Mucosa of descending colon (tissue), 3 donors: ENCODE data around the gene AGFG2. TPM values are rescaled to one million over a fixed set of nuclear protein-coding genes. Genes with fewer than 3 reads are reported as not detected.
"Not testable (repeated sequence)": the region's sequence is repeated elsewhere in the genome, so short reads cannot be mapped to it uniquely, and the experiment has no call there.

ENCODE experiments used
- ATAC-seq: fragments of 200-7000 bp; cut with Tn5 transposase; one replicate; pipeline ENCODE4 v1.9.1; 2020; ENCODE audit warnings: mild to moderate bottlenecking, moderate library complexity
- DNase-seq, 3 donors: peaks; one replicate each; pipeline ENCODE4 v3.0.0-alpha.2; 2020
- H3K36me3 ChIP-seq: fragments of 200-600 bp; one replicate; pipeline ENCODE4 v1.8.0; 2021; ENCODE audit warnings: low read depth, mild to moderate bottlenecking
- H3K4me1 ChIP-seq: fragments of 200-600 bp; one replicate; pipeline ENCODE4 v1.8.0; 2021; ENCODE audit warnings: low read depth, mild to moderate bottlenecking
- H3K4me3 ChIP-seq: fragments of 200-600 bp; one replicate; pipeline ENCODE4 v1.8.0; 2021; ENCODE audit warnings: mild to moderate bottlenecking
- H3K9me3 ChIP-seq: fragments of 200-600 bp; one replicate; pipeline ENCODE4 v1.8.0; 2021; ENCODE audit warnings: mild to moderate bottlenecking
- CTCF ChIP-seq: fragments of 200-600 bp; IDR thresholded peaks from one replicate; pipeline ENCODE4 v1.8.0; 2022; ENCODE audit warnings: antibody characterized with exemption, mild to moderate bottlenecking
- intact Hi-C, 2 donors: fragments of 100-400 bp; cut with DNase I in 1 of 2; cut with micrococcal nuclease in 1 of 2; formaldehyde crosslinking; loops; one replicate each; pipeline versions ENCODE4 v1.11.0 to v1.11.1; 2022; cut with DNase I, micrococcal nuclease
- total RNA-seq, 3 donors: library from RNA; stranded (reverse); fragmentation: NEBNext Ultra II Directional in 2 of 3; extraction: Animal tissue kit (Norgen Biotek cat#: 25700) in 2 of 3; gene quantifications; one replicate each; pipeline versions ENCODE4 v1.2.1 to v1.2.4, GENCODE V29; 2021 to 2023
- donor health status: DM: no; HTN: no; CAD: no; lungs with moderate emphysema.
- donor health status: DM: no; HTN: no; CAD: no.
- donor health status: DM: no; HTN: yes; CAD: no.

AGFG2 gene
- total RNA-seq, 3 donors from 2014 or later = 56.5 to 113 (median 58.1) TPM

GRCh38 chr7:100516135-100516812 is 22.7 kb upstream of the AGFG2 start:
- no peaks in the 10 kb centered on the region for H3K9me3 ChIP-seq
- H3K4me3 ChIP-seq = no peak overlapping the region
- DNase-seq = peak in 1 of 3 donors; percentile 40
- H3K4me1 ChIP-seq = peaks cover 5% of the 10 kb centered on the region
- TF ChIP-seq CTCF = no peak
- intact Hi-C loops = no loop called here
- peak; percentile 79 for ATAC-seq
- H3K36me3 ChIP-seq = no peaks in the 10 kb centered on the region

- intact Hi-C loops = no loop called here
These were observed 21.7 kb upstream of the AGFG2 start for GRCh38 chr7:100517305-100517704.

GRCh38 chr7:100519580-100519979 is 19.4 kb upstream of the AGFG2 start:
- intact Hi-C loops = no loop called here
- no peak overlapping the region for H3K4me3 ChIP-seq
- ATAC-seq (no peak), DNase-seq (no peak)
- H3K36me3 ChIP-seq = no peaks in the 10 kb centered on the region
- peaks cover 5% of the 10 kb centered on the region for H3K4me1 ChIP-seq
- no peaks in the 10 kb centered on the region for H3K9me3 ChIP-seq
- TF ChIP-seq CTCF = no peak

More at GRCh38 chr7:100517305-100517704, 21.7 kb upstream of the AGFG2 start:
- no peak for DNase-seq
- no peaks in the 10 kb centered on the region for H3K36me3 ChIP-seq
- H3K4me3 ChIP-seq = no peak overlapping the region
- peaks cover 5% of the 10 kb centered on the region for H3K4me1 ChIP-seq
- no peak for TF ChIP-seq CTCF
- ATAC-seq = no peak
- no peaks in the 10 kb centered on the region for H3K9me3 ChIP-seq

GRCh38 chr7:100520138-100520537 is 18.9 kb upstream of the AGFG2 start:
- H3K4me1 ChIP-seq = peaks cover 5% of the 10 kb centered on the region
- H3K36me3 ChIP-seq = no peaks in the 10 kb centered on the region
- DNase-seq (no peak), ATAC-seq (no peak)
- no peaks in the 10 kb centered on the region for H3K9me3 ChIP-seq
- H3K4me3 ChIP-seq = no peak overlapping the region
- intact Hi-C loops = no loop called here
- TF ChIP-seq CTCF = no peak

- no peak for TF ChIP-seq CTCF
- intact Hi-C loops = no loop called here
- Histone ChIP-seq H3K4me1 (peaks cover 5% of the 10 kb centered on the region), H3K9me3 (no peaks in the 10 kb centered on the region), H3K4me3 (no peak overlapping the region), H3K36me3 (no peaks in the 10 kb centered on the region)
- no peak for DNase-seq
- ATAC-seq = no peak
These were observed 17.9 kb upstream of the AGFG2 start for GRCh38 chr7:100521076-100521475.

- intact Hi-C loops, H3K4me3 ChIP-seq, H3K36me3 ChIP-seq, H3K4me1 ChIP-seq, ATAC-seq, H3K9me3 ChIP-seq, DNase-seq: not testable (repeated sequence)
These were observed 17.0 kb upstream of the AGFG2 start for GRCh38 chr7:100521909-100522593.

GRCh38 chr7:100523192-100523591 is 15.8 kb upstream of the AGFG2 start:
- H3K9me3 ChIP-seq, H3K4me1 ChIP-seq: not testable (repeated sequence)

GRCh38 chr7:100528108-100528866 is 10.7 kb upstream of the AGFG2 start:
- H3K4me1 ChIP-seq, H3K4me3 ChIP-seq, ATAC-seq, intact Hi-C loops, H3K9me3 ChIP-seq, DNase-seq, H3K36me3 ChIP-seq: not testable (repeated sequence)

More at GRCh38 chr7:100523192-100523591, 15.8 kb upstream of the AGFG2 start:
- intact Hi-C loops, H3K4me3 ChIP-seq, ATAC-seq, DNase-seq, H3K36me3 ChIP-seq: not testable (repeated sequence)
